Upper lobe of left lung (tissue), 4 donors: Measurements from ENCODE around the gene ADAMTS7.

Source experiments
- EP300 ChIP-seq, 4 donors: sonication (generic); formaldehyde crosslinking; IDR thresholded peaks; one replicate each; pipeline ENCODE4 v1.5.1; 2017; ENCODE audit warnings: antibody characterized with exemption in 4 of 4, control low read depth in 2 of 4
- TF ChIP-seq, protein P1 (sequence below), 6 experiments: fragments of 450-650 bp in 4 of 6; fragments of 200-600 bp in 2 of 6; sonication (generic) in 2 of 6; IDR thresholded peaks; one replicate each; pipeline ENCODE4 v1.5.1; 2016 to 2019; ENCODE audit warnings: antibody characterized with exemption in 6 of 6

- TF ChIP-seq, protein P1, sequence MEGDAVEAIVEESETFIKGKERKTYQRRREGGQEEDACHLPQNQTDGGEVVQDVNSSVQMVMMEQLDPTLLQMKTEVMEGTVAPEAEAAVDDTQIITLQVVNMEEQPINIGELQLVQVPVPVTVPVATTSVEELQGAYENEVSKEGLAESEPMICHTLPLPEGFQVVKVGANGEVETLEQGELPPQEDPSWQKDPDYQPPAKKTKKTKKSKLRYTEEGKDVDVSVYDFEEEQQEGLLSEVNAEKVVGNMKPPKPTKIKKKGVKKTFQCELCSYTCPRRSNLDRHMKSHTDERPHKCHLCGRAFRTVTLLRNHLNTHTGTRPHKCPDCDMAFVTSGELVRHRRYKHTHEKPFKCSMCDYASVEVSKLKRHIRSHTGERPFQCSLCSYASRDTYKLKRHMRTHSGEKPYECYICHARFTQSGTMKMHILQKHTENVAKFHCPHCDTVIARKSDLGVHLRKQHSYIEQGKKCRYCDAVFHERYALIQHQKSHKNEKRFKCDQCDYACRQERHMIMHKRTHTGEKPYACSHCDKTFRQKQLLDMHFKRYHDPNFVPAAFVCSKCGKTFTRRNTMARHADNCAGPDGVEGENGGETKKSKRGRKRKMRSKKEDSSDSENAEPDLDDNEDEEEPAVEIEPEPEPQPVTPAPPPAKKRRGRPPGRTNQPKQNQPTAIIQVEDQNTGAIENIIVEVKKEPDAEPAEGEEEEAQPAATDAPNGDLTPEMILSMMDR (IDR thresholded peaks at IDR 0.05): no peak
- TF ChIP-seq EP300 (IDR thresholded peaks at IDR 0.05): no peak
Observed at GRCh38 chr15:78718837-78719236, 92.4 kb downstream of the ADAMTS7 start.
